Measurements from ENCODE around the gene ZNF512B.
"Not testable (repeated sequence)": the region's sequence is repeated elsewhere in the genome, so short reads cannot be mapped to it uniquely, and the experiment has no call there.

Gene ZNF512B

GRCh38 chr20:63969838-63970713 lies at the start of gene ZNF512B:
Gene ZNF512B, minus strand, starts transcription at chr20:63969930. Its CDS starts 1,980 bp downstream, at chr20:63967950.
- no peak for DNase-seq (ENCODE audit: low read depth, low spot score)

- DNase-seq (ENCODE audit: low read depth, low spot score): no peak
Observed at GRCh38 chr20:64015635-64016034, 45.9 kb upstream of the ZNF512B start.

GRCh38 chr20:64012385-64013154 lies 42.8 kb upstream of the ZNF512B start:
- not testable (repeated sequence) for DNase-seq (ENCODE audit: low read depth, low spot score)

GRCh38 chr20:64011366-64011779 lies 41.6 kb upstream of the ZNF512B start:
- no peak for DNase-seq (ENCODE audit: low read depth, low spot score)

GRCh38 chr20:64010711-64011237 lies 41.0 kb upstream of the ZNF512B start:
- DNase-seq (ENCODE audit: low read depth, low spot score): no peak

GRCh38 chr20:64009811-64010387 lies 40.2 kb upstream of the ZNF512B start:
- DNase-seq (ENCODE audit: low read depth, low spot score): no peak

- DNase-seq (ENCODE audit: low read depth, low spot score): no peak
Observed at GRCh38 chr20:64006902-64007301, 37.2 kb upstream of the ZNF512B start.

- DNase-seq (ENCODE audit: low read depth, low spot score): no peak
Observed at GRCh38 chr20:64006490-64006889, 36.8 kb upstream of the ZNF512B start.

GRCh38 chr20:64005394-64005793 lies 35.7 kb upstream of the ZNF512B start:
- no peak for DNase-seq (ENCODE audit: low read depth, low spot score)

GRCh38 chr20:64003960-64004725 lies 34.4 kb upstream of the ZNF512B start:
- DNase-seq (ENCODE audit: low read depth, low spot score): no peak

GRCh38 chr20:64001607-64002011 lies 31.9 kb upstream of the ZNF512B start:
- DNase-seq (ENCODE audit: low read depth, low spot score): no peak

- DNase-seq (ENCODE audit: low read depth, low spot score): no peak
Observed at GRCh38 chr20:64000906-64001305, 31.2 kb upstream of the ZNF512B start.

GRCh38 chr20:63982937-63983336 lies 13.2 kb upstream of the ZNF512B start:
- no peak for DNase-seq (ENCODE audit: low read depth, low spot score)

- peak; percentile 76 for DNase-seq (ENCODE audit: low read depth, low spot score)
Observed at GRCh38 chr20:63980806-63981728, 11.3 kb upstream of the ZNF512B start, which contains the start of gene PRPF6. Gene PRPF6, plus strand, starts transcription at chr20:63981132. Its CDS starts 114 bp downstream, at chr20:63981246.

GRCh38 chr20:63980317-63980805 lies 10.6 kb upstream of the ZNF512B start:
- DNase-seq (ENCODE audit: low read depth, low spot score): no peak

- no peak for DNase-seq (ENCODE audit: low read depth, low spot score)
Observed at GRCh38 chr20:63979557-63980316, 10.0 kb upstream of the ZNF512B start, which contains the start of gene SAMD10. Gene SAMD10, minus strand, starts transcription at chr20:63979642. Its CDS starts 175 bp downstream, at chr20:63979467.

GRCh38 chr20:63979229-63979556 lies 9.5 kb upstream of the ZNF512B start:
- no peak for DNase-seq (ENCODE audit: low read depth, low spot score)

GRCh38 chr20:63978319-63979228 lies 8.8 kb upstream of the ZNF512B start:
- DNase-seq (ENCODE audit: low read depth, low spot score): no peak

Data from brain pericyte (primary cell).